ENCODE results near the gene NMRK2.
"Not testable (repeated sequence)": the region's sequence is repeated elsewhere in the genome, so short reads cannot be mapped to it uniquely, and the experiment has no call there.

The NMRK2 gene

GRCh38 chr19:3932931-3933810 lies at the start of gene NMRK2:
Gene NMRK2 (plus strand): TSS chr19:3933069. CDS start chr19:3933672, 603 bp downstream.
- peak; percentile 29 for DNase-seq

- DNase-seq = no peak
Measured at GRCh38 chr19:3890591-3890990, 42.3 kb upstream of the NMRK2 start.

- no peak for DNase-seq
Measured at GRCh38 chr19:3893509-3894179, 39.2 kb upstream of the NMRK2 start.

- DNase-seq = not testable (repeated sequence)
Measured at GRCh38 chr19:3894959-3895358, 37.9 kb upstream of the NMRK2 start.

- no peak for DNase-seq
Measured at GRCh38 chr19:3895788-3896187, 37.1 kb upstream of the NMRK2 start.

GRCh38 chr19:3897936-3898335 lies 34.9 kb upstream of the NMRK2 start:
- DNase-seq = no peak

GRCh38 chr19:3898426-3898825 lies 34.4 kb upstream of the NMRK2 start:
- no peak for DNase-seq

- no peak for DNase-seq
Measured at GRCh38 chr19:3899531-3900294, 33.2 kb upstream of the NMRK2 start.

- DNase-seq = no peak
Measured at GRCh38 chr19:3902317-3902973, 30.4 kb upstream of the NMRK2 start.

- no peak for DNase-seq
Measured at GRCh38 chr19:3904233-3904632, 28.6 kb upstream of the NMRK2 start.

- DNase-seq = no peak
Measured at GRCh38 chr19:3907626-3908265, 25.1 kb upstream of the NMRK2 start.

- no peak for DNase-seq
Measured at GRCh38 chr19:3908266-3909054, 24.4 kb upstream of the NMRK2 start.

- no peak for DNase-seq
Measured at GRCh38 chr19:3910105-3910504, 22.8 kb upstream of the NMRK2 start.

- DNase-seq = no peak
Measured at GRCh38 chr19:3914199-3914598, 18.7 kb upstream of the NMRK2 start.

GRCh38 chr19:3916033-3916432 lies 16.8 kb upstream of the NMRK2 start:
- DNase-seq = no peak

GRCh38 chr19:3919793-3920192 lies 13.1 kb upstream of the NMRK2 start:
- DNase-seq = no peak

- no peak for DNase-seq
Measured at GRCh38 chr19:3923096-3923758, 9.6 kb upstream of the NMRK2 start.

GRCh38 chr19:3923912-3924311 lies 9.0 kb upstream of the NMRK2 start:
- no peak for DNase-seq

GRCh38 chr19:3931041-3931440 lies 1.8 kb upstream of the NMRK2 start:
- DNase-seq = no peak

GRCh38 chr19:3936506-3937442 lies 3.9 kb downstream of the NMRK2 start:
- DNase-seq = no peak

Data from stimulated activated CD4-positive, alpha-beta T cell treated with anti-CD3 and anti-CD28 coated beads, Interleukin-15, amount 100 ng/mL, for 24 hours (primary cell).